Bronchial epithelial cell (primary cell): ENCODE measurements around the gene CCNH. TPM values are rescaled to one million over a fixed set of nuclear protein-coding genes. Genes with fewer than 3 reads are reported as not detected.

Source experiments
- DNase-seq: peaks from one replicate; pipeline ENCODE4 v3.0.0-alpha.2; 2010; ENCODE audit warnings: low read depth
- FAIRE-seq: peaks from 2 replicates; lab custom pipeline; 2011; peaks lifted over from hg19 to GRCh38; lab: Jason Lieb, UNC
- H3K27me3 ChIP-seq: 2 replicates; pipeline ENCODE4 v1.5.1; 2011; ENCODE audit warnings: low read length; ENCODE audit not compliant: control insufficient read depth, insufficient read depth
- H3K36me3 ChIP-seq: 2 replicates; pipeline ENCODE4 v1.5.1; 2011; ENCODE audit warnings: low read length; ENCODE audit not compliant: control insufficient read depth, insufficient read depth
- H3K4me3 ChIP-seq: 2 replicates; pipeline ENCODE4 v1.5.1; 2011; ENCODE audit warnings: mild to moderate bottlenecking, low read depth, low read length, control low read depth
- total RNA-seq: library from RNA; depleted of rRNA; stranded (reverse); fragments of >200 nt; gene quantifications from 2 replicates; pipeline ENCODE4 v1.2.1, GENCODE V29; 2014
- TF ChIP-seq, protein P1 (sequence below): IDR thresholded peaks from 2 replicates; pipeline ENCODE4 v1.5.1; 2011; ENCODE audit warnings: mild to moderate bottlenecking, moderate library complexity, low read length, control low read depth, inconsistent platforms; ENCODE audit not compliant: insufficient read depth, severe bottlenecking

Gene CCNH
- total RNA-seq, 1 donor from 2014 or later: 73.2 TPM

DNA sequence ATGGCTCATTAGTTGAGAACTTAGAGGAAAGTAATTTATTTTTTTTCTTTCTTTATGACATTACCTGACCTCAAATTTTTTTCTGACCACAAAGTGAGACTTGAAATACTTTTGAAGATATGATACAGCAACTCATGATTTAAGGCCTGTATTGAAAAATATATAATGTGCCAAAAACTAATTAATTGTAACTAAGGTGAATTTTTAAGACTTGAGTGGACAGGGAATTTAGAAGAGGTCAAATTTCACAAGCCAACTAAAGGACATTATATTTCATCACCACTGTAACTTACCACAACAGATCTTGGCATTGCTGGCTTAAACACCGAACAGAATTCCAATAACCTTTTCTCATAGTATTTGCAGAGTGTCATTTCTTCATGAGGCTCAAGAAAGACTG lies 1.8 kb downstream of the CCNH start:
- DNase-seq (no peak), FAIRE-seq (no peak)
- TF ChIP-seq, protein P1, sequence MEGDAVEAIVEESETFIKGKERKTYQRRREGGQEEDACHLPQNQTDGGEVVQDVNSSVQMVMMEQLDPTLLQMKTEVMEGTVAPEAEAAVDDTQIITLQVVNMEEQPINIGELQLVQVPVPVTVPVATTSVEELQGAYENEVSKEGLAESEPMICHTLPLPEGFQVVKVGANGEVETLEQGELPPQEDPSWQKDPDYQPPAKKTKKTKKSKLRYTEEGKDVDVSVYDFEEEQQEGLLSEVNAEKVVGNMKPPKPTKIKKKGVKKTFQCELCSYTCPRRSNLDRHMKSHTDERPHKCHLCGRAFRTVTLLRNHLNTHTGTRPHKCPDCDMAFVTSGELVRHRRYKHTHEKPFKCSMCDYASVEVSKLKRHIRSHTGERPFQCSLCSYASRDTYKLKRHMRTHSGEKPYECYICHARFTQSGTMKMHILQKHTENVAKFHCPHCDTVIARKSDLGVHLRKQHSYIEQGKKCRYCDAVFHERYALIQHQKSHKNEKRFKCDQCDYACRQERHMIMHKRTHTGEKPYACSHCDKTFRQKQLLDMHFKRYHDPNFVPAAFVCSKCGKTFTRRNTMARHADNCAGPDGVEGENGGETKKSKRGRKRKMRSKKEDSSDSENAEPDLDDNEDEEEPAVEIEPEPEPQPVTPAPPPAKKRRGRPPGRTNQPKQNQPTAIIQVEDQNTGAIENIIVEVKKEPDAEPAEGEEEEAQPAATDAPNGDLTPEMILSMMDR: no peak
- H3K27me3 ChIP-seq: no peaks in the 10 kb centered on the region
- H3K36me3 ChIP-seq: peaks cover 2% of the 10 kb centered on the region
- H3K4me3 ChIP-seq: no peak overlapping the region

DNA sequence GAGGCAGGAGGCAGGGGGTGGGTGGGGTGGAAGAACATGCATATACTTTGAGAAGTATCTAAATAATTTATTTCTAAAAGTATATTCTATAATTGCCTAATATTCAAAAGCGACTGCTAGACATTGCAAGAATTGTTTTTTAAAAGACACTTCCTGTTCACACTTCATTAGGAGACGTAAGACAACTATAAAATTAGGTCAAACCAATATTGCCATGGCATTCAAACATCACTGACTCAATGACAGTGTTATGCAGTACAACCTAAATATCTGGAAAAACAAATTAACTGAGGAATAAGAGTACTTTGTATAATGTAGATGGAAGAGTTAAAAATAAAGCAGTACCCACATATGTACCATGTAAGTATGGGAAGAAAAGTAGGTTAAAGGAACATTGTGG lies 4.5 kb downstream of the CCNH start:
- DNase-seq: no peak
- H3K4me3 ChIP-seq: no peak overlapping the region
- TF ChIP-seq, protein P1: no peak
- FAIRE-seq: no peak
- H3K36me3 ChIP-seq: peaks cover 5% of the 10 kb centered on the region
- H3K27me3 ChIP-seq: no peaks in the 10 kb centered on the region

DNA sequence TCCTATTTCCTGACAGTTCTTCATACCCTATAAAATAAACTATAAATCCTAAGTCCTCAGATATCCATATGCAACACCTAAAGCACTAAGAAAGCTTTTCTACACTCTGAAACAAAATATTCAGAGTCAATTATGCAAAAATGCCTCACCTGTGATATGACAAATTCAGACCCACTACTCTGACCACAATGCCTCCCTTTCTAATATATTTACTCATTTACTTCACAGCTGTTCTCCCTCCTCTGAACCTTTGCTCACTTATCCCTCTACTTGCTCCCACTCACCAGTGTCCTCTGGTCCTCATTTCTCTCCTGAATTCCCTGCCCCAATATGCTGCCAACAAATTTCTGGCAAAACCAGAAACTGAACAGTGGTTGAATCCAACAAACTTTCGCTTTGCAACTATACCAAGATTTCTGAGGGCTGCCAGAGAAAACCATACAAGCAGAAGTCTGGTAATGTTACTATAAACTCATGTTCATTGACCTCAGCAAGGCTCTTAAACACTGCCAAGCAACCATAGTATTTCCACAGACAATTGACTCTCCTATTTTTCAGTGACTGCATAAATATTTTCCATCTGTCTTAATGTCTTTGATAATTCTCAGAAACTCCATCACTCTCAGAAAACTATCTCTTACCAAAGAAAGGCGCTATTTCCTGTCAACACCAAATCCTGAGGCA lies 7.1 kb downstream of the CCNH start:
- Histone ChIP-seq H3K27me3 (no peaks in the 10 kb centered on the region), H3K36me3 (peaks cover 9% of the 10 kb centered on the region), H3K4me3 (no peak overlapping the region)
- no peak for FAIRE-seq
- no peak for DNase-seq
- TF ChIP-seq, protein P1: no peak

DNA sequence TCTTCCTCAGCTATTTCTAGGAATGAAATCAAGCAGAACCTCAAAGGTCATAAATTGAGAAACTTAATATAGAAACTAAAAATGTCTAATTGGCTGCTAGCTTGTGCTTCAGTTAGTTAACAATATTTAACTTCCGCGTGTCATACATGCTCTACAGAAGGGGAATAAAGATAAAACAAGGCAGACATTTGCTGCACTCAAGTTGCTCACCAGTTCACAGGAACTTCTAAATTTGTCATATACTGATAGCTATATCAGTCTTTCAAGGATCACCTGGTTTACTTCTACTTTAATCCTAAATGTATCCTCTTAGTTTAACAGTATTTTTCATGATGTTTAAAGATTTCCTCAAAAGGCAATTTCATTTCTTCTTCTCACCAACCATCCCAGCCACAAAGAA lies 8.4 kb downstream of the CCNH start:
- DNase-seq (no peak), FAIRE-seq (no peak)
- Histone ChIP-seq H3K4me3 (no peak overlapping the region), H3K36me3 (peaks cover 8% of the 10 kb centered on the region), H3K27me3 (no peaks in the 10 kb centered on the region)
- TF ChIP-seq, protein P1: no peak

DNA sequence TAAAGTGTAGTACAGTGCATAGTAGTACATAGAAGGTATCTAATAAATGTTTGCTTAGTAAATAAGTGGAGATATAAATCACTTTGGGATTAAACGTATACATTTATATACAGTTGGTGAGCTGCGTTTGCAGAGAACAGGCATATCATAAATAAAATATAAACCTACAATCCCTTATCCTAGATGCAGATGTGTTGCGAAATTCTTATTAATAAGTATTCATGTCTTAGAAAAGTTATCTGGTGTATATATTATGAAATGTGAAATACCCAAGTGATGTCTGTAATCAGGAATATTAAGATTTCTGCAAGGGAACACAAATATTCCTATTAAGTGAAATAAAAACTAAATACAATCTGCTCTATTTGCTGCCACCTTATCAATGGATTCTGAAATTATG lies 8.8 kb downstream of the CCNH start:
- H3K36me3 ChIP-seq: peaks cover 10% of the 10 kb centered on the region
- no peak for FAIRE-seq
- H3K27me3 ChIP-seq: no peaks in the 10 kb centered on the region
- no peak for DNase-seq
- TF ChIP-seq, protein P1: no peak
- no peak overlapping the region for H3K4me3 ChIP-seq

DNA sequence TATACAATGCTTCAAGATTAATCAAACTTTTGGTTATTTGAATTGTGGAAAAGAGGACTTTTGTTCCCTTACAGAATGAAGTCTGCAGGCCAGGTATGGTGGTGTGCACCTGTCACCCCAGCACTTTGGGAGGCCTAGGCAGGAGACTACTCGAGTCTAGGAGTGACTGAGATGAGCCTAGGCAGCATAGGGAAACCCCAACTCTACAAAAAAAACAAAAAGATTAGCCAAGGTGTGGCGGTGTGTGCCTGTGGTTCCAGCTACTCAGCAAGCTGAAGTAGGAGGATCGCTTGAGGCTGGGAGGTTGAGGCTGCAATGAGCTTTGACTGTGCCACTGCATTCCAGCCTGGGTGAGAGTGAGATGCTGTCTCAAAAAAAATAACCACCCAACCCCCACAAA lies 9.3 kb downstream of the CCNH start:
- H3K27me3 ChIP-seq: no peaks in the 10 kb centered on the region
- peaks cover 11% of the 10 kb centered on the region for H3K36me3 ChIP-seq
- TF ChIP-seq, protein P1: no peak
- DNase-seq (no peak), FAIRE-seq (no peak)
- no peak overlapping the region for H3K4me3 ChIP-seq
